A549 (cell line): ENCODE measurements around the gene NEDD8. TPM values are rescaled to one million over a fixed set of nuclear protein-coding genes. Genes with fewer than 3 reads are reported as not detected.

Experiments used
- ATAC-seq, 2 experiments: fragments of 200-7000 bp in 1 of 2; fragments of >200 bp in 1 of 2; cut with Nextera tagmentation in 1 of 2; cut with Tn5 transposase in 1 of 2; 3 replicates each; pipeline versions ENCODE4 v1.8.0 to v1.9.1; 2018 to 2020; ENCODE audit warnings: mild to moderate bottlenecking in 1 of 2, moderate library complexity in 1 of 2
- CTCF ChIA-PET: fragments of 300-600 bp; sonication (Branson Sonifier 250); formaldehyde crosslinking; extraction: SDS; loops from one replicate; lab custom pipeline; 2021; ENCODE audit warnings: antibody characterized with exemption, inconsistent platforms; lab: Yijun Ruan, JAX
- POLR2A ChIA-PET: fragments of 350-600 bp; formaldehyde crosslinking; extraction: SDS; loops from one replicate; lab custom pipeline; 2021; ENCODE audit warnings: antibody characterized with exemption, inconsistent platforms; lab: Yijun Ruan, JAX
- DNase-seq, 2 experiments: peaks; one replicate each; pipeline versions ENCODE4 v3.0.0 to v3.0.0-alpha.2; 2011 to 2016; ENCODE audit warnings: low read depth in 1 of 2, low spot score in 1 of 2
- FAIRE-seq: peaks from 2 replicates; lab custom pipeline; 2011; peaks lifted over from hg19 to GRCh38; lab: Jason Lieb, UNC
- H3K27ac ChIP-seq, 2 experiments: fragments of >200 bp; sonication (Bioruptor Twin); formaldehyde crosslinking; 3 replicates each; pipeline ENCODE4 v1.5.1; 2016 to 2017
- H3K4me1 ChIP-seq: fragments of >200 bp; sonication (Bioruptor Twin); formaldehyde crosslinking; 3 replicates; pipeline ENCODE4 v1.6.1; 2016
- H3K4me2 ChIP-seq: fragments of >200 bp; sonication (Bioruptor Twin); formaldehyde crosslinking; 3 replicates; pipeline ENCODE4 v1.6.1; 2016
- H3K4me3 ChIP-seq: fragments of >200 bp; sonication (Bioruptor Twin); formaldehyde crosslinking; 3 replicates; pipeline ENCODE4 v1.5.1; 2016
- H3K9me3 ChIP-seq: fragments of >200 bp; sonication (Bioruptor Twin); formaldehyde crosslinking; 3 replicates; pipeline ENCODE4 v1.6.1; 2016
- BHLHE40 ChIP-seq: IDR thresholded peaks from 2 replicates; pipeline ENCODE4 v1.6.1; 2012; ENCODE audit warnings: low read depth, low read length, inconsistent platforms
- CBX8 ChIP-seq: fragments of 200-600 bp; sonication (generic); IDR thresholded peaks from 2 replicates; pipeline ENCODE4 v1.6.1; 2016
- CEBPB ChIP-seq, 2 experiments: fragments of >200 bp in 1 of 2; sonication (Bioruptor Twin) in 1 of 2; formaldehyde crosslinking in 1 of 2; IDR thresholded peaks; 2 replicates each; pipeline ENCODE4 v1.6.1; 2012 to 2016
- EHF ChIP-seq: fragments of 250-450 bp; sonication (Bioruptor Pico); IDR thresholded peaks from 2 replicates; pipeline ENCODE4 v1.5.0; 2020; ENCODE audit warnings: mild to moderate bottlenecking
- EHMT2 ChIP-seq: fragments of 200-600 bp; sonication (generic); IDR thresholded peaks from 2 replicates; pipeline ENCODE4 v1.6.1; 2016; ENCODE audit warnings: antibody characterized with exemption, low read depth, mild to moderate bottlenecking, moderate library complexity
- EP300 ChIP-seq, 2 experiments: fragments of >200 bp; sonication (Bioruptor Twin); formaldehyde crosslinking; IDR thresholded peaks; 2 replicates in 1 of 2; 3 replicates in 1 of 2; pipeline ENCODE4 v1.6.1; 2016 to 2017
- ESRRA ChIP-seq: fragments of 150-350 bp; IDR thresholded peaks from 2 replicates; pipeline ENCODE4 v1.6.1; 2014; ENCODE audit warnings: mild to moderate bottlenecking, low read length, borderline replicate concordance
- FOSL2 ChIP-seq, 2 experiments: fragments of 450-650 bp in 1 of 2; fragments of >200 bp in 1 of 2; sonication (Bioruptor Twin) in 1 of 2; formaldehyde crosslinking; IDR thresholded peaks; 2 replicates each; pipeline versions ENCODE4 v1.5.0 to v1.6.1; 2016 to 2020; ENCODE audit warnings: mild to moderate bottlenecking in 1 of 2, moderate library complexity in 1 of 2
- FOXS1 ChIP-seq: fragments of 250-450 bp; sonication (Bioruptor Pico); IDR thresholded peaks from 2 replicates; pipeline ENCODE4 v1.5.0; 2020; ENCODE audit warnings: mild to moderate bottlenecking, moderate library complexity
- GATA3 ChIP-seq: IDR thresholded peaks from 2 replicates; pipeline ENCODE4 v1.6.1; 2012; ENCODE audit warnings: borderline replicate concordance
- HMGXB4 ChIP-seq: fragments of 250-450 bp; sonication (Bioruptor Pico); IDR thresholded peaks from 2 replicates; pipeline ENCODE4 v1.5.0; 2021; ENCODE audit warnings: mild to moderate bottlenecking, moderate library complexity, borderline replicate concordance
- HOXA7 ChIP-seq: fragments of 250-450 bp; sonication (Bioruptor Pico); IDR thresholded peaks from 2 replicates; pipeline ENCODE4 v1.5.0; 2020; ENCODE audit warnings: mild to moderate bottlenecking, moderate library complexity
- KDM5A ChIP-seq: fragments of 200-600 bp; sonication (generic); IDR thresholded peaks from 2 replicates; pipeline ENCODE4 v1.6.1; 2016; ENCODE audit warnings: antibody characterized with exemption, mild to moderate bottlenecking
- MAFK ChIP-seq: fragments of 450-650 bp; IDR thresholded peaks from 2 replicates; pipeline ENCODE4 v1.6.1; 2014; ENCODE audit not compliant: partially characterized antibody
- MAZ ChIP-seq: fragments of 150-350 bp; IDR thresholded peaks from 2 replicates; pipeline ENCODE4 v1.6.1; 2014; ENCODE audit warnings: antibody characterized with exemption, low read depth, low read length, borderline replicate concordance
- MYC ChIP-seq: IDR thresholded peaks from 2 replicates; pipeline ENCODE4 v1.6.1; 2012; ENCODE audit warnings: mild to moderate bottlenecking, inconsistent platforms, low read length, improper control_type of control experiment, borderline replicate concordance
- NFE2L2 ChIP-seq: fragments of 150-350 bp; conservative IDR thresholded peaks from 2 replicates; pipeline ENCODE4 v1.6.1; 2014; ENCODE audit warnings: low read length
- PHF8 ChIP-seq: fragments of 200-600 bp; sonication (generic); IDR thresholded peaks from 2 replicates; pipeline ENCODE4 v1.6.1; 2016; ENCODE audit warnings: low read depth, mild to moderate bottlenecking, antibody characterized with exemption, moderate library complexity, borderline replicate concordance
- RAD21 ChIP-seq, 2 experiments: fragments of >200 bp in 1 of 2; sonication (Bioruptor Twin) in 1 of 2; formaldehyde crosslinking in 1 of 2; IDR thresholded peaks in 1 of 2; conservative IDR thresholded peaks in 1 of 2; 2 replicates in 1 of 2; 3 replicates in 1 of 2; pipeline ENCODE4 v1.6.1; 2012 to 2018; ENCODE audit warnings: inconsistent platforms in 1 of 2
- RCOR1 ChIP-seq: fragments of 150-350 bp; IDR thresholded peaks from 2 replicates; pipeline ENCODE4 v1.6.1; 2014; ENCODE audit warnings: antibody characterized with exemption, low read length, low read depth
- REST ChIP-seq: fragments of 200-600 bp; sonication (generic); IDR thresholded peaks from 2 replicates; pipeline ENCODE4 v1.6.1; 2016; ENCODE audit warnings: antibody characterized with exemption, mild to moderate bottlenecking, moderate library complexity
- SMC3 ChIP-seq: fragments of >200 bp; sonication (Bioruptor Twin); formaldehyde crosslinking; IDR thresholded peaks from 3 replicates; pipeline ENCODE4 v1.6.1; 2018; ENCODE audit warnings: inconsistent platforms
- ZNF302 ChIP-seq: fragments of 250-450 bp; sonication (Bioruptor Pico); IDR thresholded peaks from 2 replicates; pipeline ENCODE4 v1.9.0; 2021; ENCODE audit warnings: inconsistent platforms, mild to moderate bottlenecking, moderate library complexity
- WGBS: methylation state at CpG from one replicate; pipeline ENCODE4 v1.1.6; 2017; ENCODE audit errors: missing lambda C conversion rate; 5-methylcytosine and 5-hydroxymethylcytosine counted together
- polyA plus RNA-seq, 4 experiments: library from polyadenylated mRNA; depleted of rRNA in 3 of 4; stranded (reverse); fragments of >200 nt; fragmentation: RNase III in 1 of 4; extraction: RNeasy Plus Mini Kit Qiagen cat#74134 plus additional on column Dnase treatment in 1 of 4; gene quantifications; 2 replicates in 3 of 4; 3 replicates in 1 of 4; pipeline ENCODE4 v1.2.3, GENCODE V29; 2011 to 2017
- TF ChIP-seq, protein P1 (sequence below): fragments of >200 bp; sonication (Bioruptor Twin); formaldehyde crosslinking; IDR thresholded peaks from 3 replicates; pipeline ENCODE4 v1.5.1; 2016
- TF ChIP-seq, protein P2 (sequence below): fragments of 150-350 bp; IDR thresholded peaks from 2 replicates; pipeline ENCODE4 v1.6.1; 2014; ENCODE audit warnings: low read depth, mild to moderate bottlenecking, low read length
- TF ChIP-seq, protein P3 (sequence below): IDR thresholded peaks from 2 replicates; pipeline ENCODE4 v1.6.1; 2012; ENCODE audit warnings: low read depth, borderline replicate concordance

NEDD8 gene
- polyA plus RNA-seq, 2 of the 4 experiments (the other 2 are of a cell fraction) = 433 to 589 TPM

- Histone ChIP-seq H3K27ac (no peak overlapping the region), H3K4me1 (peaks cover 11% of the 10 kb centered on the region)
- TF ChIP-seq SMC3 = no peak
- no peak for TF ChIP-seq CBX8
- no peak for TF ChIP-seq BHLHE40
- no peak for TF ChIP-seq CEBPB (IDR thresholded peaks at IDR 0.05)
- TF ChIP-seq FOXS1 (CRISPR knock-in tag) = no peak
- no peak for TF ChIP-seq FOSL2 (IDR thresholded peaks at IDR 0.05)
- no peak for TF ChIP-seq FOSL2 (CRISPR knock-in tag; IDR thresholded peaks at IDR 0.05)
- TF ChIP-seq ESRRA = no peak
- TF ChIP-seq PHF8 = no peak
- TF ChIP-seq ZNF302 (CRISPR knock-in tag) = no peak
- no peak for TF ChIP-seq NFE2L2
- TF ChIP-seq, protein P1, sequence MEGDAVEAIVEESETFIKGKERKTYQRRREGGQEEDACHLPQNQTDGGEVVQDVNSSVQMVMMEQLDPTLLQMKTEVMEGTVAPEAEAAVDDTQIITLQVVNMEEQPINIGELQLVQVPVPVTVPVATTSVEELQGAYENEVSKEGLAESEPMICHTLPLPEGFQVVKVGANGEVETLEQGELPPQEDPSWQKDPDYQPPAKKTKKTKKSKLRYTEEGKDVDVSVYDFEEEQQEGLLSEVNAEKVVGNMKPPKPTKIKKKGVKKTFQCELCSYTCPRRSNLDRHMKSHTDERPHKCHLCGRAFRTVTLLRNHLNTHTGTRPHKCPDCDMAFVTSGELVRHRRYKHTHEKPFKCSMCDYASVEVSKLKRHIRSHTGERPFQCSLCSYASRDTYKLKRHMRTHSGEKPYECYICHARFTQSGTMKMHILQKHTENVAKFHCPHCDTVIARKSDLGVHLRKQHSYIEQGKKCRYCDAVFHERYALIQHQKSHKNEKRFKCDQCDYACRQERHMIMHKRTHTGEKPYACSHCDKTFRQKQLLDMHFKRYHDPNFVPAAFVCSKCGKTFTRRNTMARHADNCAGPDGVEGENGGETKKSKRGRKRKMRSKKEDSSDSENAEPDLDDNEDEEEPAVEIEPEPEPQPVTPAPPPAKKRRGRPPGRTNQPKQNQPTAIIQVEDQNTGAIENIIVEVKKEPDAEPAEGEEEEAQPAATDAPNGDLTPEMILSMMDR = no peak
- TF ChIP-seq EP300 (IDR thresholded peaks at IDR 0.05) = no peak
- TF ChIP-seq, all 56 proteins: peak for 0
- ChIA-PET POLR2A (no interaction called here), CTCF (interaction anchor here (3.4 to 21.7 kb wide), 5 partner anchors 15 to 61 kb away, joined by 11 to 601 read pairs (median 63); partner anchors contain the start of genes CIDEB, DHRS1, LTB4R and LTB4R2)
- H3K4me2 ChIP-seq = no peak overlapping the region
- no peak overlapping the region for H3K4me3 ChIP-seq
- WGBS = 90% methylated on average over 9 of the region's 9 CpGs
- no peak for DNase-seq
- ATAC-seq = no peak
- no peaks in the 10 kb centered on the region for H3K9me3 ChIP-seq
- no peak for FAIRE-seq
Observed at GRCh38 chr14:24240110-24240918, 8.1 kb upstream of the NEDD8 start.

DNA sequence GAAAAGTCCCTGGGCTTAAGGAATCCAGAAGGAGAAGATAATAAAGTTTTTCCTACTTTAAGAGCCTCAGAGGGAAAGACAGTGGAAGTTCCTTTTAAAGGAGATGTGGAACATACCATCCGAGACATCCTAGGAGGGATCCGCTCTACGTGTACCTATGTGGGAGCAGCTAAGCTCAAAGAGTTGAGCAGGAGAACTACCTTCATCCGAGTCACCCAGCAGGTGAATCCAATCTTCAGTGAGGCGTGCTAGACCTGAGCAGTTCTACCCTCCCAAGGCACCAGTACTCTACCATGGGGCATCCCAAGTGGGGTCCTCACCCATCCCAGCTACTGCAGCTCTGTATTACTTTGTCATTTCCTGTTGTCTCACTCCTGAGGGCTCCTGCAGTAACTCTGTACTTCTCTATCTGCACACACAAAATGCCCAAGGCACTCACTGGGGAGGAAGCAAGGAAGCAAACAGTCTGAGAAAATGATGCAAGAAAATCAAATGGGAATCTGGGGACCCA lies 6.4 kb upstream of the NEDD8 start:
- ChIA-PET CTCF (interaction anchor here (0.8 to 21.7 kb wide), 7 partner anchors 22 to 193 kb away, joined by 3 to 601 read pairs (median 5); partner anchors contain the start of genes CIDEB, DHRS1, LTB4R and LTB4R2), POLR2A (interaction anchor here (1.5 kb wide), 2 partner anchors 33 to 60 kb away, joined by 4 read pairs; partner anchors contain the start of genes DHRS1, NOP9 and RABGGTA)
- Histone ChIP-seq H3K9me3 (no peaks in the 10 kb centered on the region), H3K4me1 (peaks cover 17% of the 10 kb centered on the region), H3K27ac (no peak overlapping the region), H3K4me3 (no peak overlapping the region), H3K4me2 (no peak overlapping the region)
- WGBS = 95% methylated on average over 5 of the region's 5 CpGs
- ATAC-seq = no peak
- DNase-seq = no peak
- no peak for FAIRE-seq
- TF ChIP-seq REST (no peak), CBX8 (no peak), EHMT2 (no peak), FOXS1 (CRISPR knock-in tag) (no peak), RCOR1 (no peak), MYC (no peak), MAFK (no peak), HMGXB4 (no peak), EHF (CRISPR knock-in tag) (no peak), SMC3 (no peak), HOXA7 (CRISPR knock-in tag) (no peak), GATA3 (no peak), MAZ (no peak), KDM5A (no peak), RAD21 (conservative IDR thresholded peaks at IDR 0.05 in 1 of 2, IDR thresholded peaks at IDR 0.05 in 1 of 2) (no peak)
- TF ChIP-seq, protein P2, sequence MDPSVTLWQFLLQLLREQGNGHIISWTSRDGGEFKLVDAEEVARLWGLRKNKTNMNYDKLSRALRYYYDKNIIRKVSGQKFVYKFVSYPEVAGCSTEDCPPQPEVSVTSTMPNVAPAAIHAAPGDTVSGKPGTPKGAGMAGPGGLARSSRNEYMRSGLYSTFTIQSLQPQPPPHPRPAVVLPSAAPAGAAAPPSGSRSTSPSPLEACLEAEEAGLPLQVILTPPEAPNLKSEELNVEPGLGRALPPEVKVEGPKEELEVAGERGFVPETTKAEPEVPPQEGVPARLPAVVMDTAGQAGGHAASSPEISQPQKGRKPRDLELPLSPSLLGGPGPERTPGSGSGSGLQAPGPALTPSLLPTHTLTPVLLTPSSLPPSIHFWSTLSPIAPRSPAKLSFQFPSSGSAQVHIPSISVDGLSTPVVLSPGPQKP = no peak
- TF ChIP-seq, protein P3, sequence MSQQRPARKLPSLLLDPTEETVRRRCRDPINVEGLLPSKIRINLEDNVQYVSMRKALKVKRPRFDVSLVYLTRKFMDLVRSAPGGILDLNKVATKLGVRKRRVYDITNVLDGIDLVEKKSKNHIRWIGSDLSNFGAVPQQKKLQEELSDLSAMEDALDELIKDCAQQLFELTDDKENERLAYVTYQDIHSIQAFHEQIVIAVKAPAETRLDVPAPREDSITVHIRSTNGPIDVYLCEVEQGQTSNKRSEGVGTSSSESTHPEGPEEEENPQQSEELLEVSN = no peak
